ENCODE measurements around the gene NPY. TPM values are rescaled to one million over a fixed set of nuclear protein-coding genes. Genes with fewer than 3 reads are reported as not detected.
"Not testable (repeated sequence)": the region's sequence is repeated elsewhere in the genome, so short reads cannot be mapped to it uniquely, and the experiment has no call there.

The NPY gene
- polyA plus RNA-seq, 1 of the 3 experiments (the other 2 are of a cell fraction) = 2.6 TPM

GRCh38 chr7:24255139-24255538, 28.9 kb upstream of the NPY start:
- Histone ChIP-seq H3K4me3 (ENCODE audit: low read depth in 2 of 2, low read length in 1 of 2) (no peak overlapping the region), H4K20me1 (ENCODE audit: insufficient read depth) (no peaks in the 10 kb centered on the region), H3K9ac (no peak overlapping the region), H3K27ac (ENCODE audit: low read depth in 2 of 2, low read length in 1 of 2) (no peak overlapping the region), H3K79me2 (ENCODE audit: insufficient read depth) (no peaks in the 10 kb centered on the region), H3K4me1 (ENCODE audit: control insufficient read depth in 1 of 2, insufficient read depth in 2 of 2, low read depth in 1 of 2, low read length in 1 of 2) (no peaks in the 10 kb centered on the region), H3F3A (replicated peaks; ENCODE audit: insufficient read depth) (no peaks in the 10 kb centered on the region), H3K9me2 (no peaks in the 10 kb centered on the region), H3K4me2 (no peak overlapping the region), H3K36me3 (replicated peaks in 1 of 2; ENCODE audit: control insufficient read depth in 1 of 2, insufficient read depth in 2 of 2, low read length in 1 of 2) (no peaks in the 10 kb centered on the region), H2AFZ (ENCODE audit: low read depth) (no peak overlapping the region), H3K27me3 (ENCODE audit: insufficient read depth) (no peaks in the 10 kb centered on the region), H3K9me3 (no peaks in the 10 kb centered on the region)
- DNase-seq = no peak
- ChIA-PET CTCF (no interaction called here), POLR2A (no interaction called here)
- TF ChIP-seq RAD21 (IDR thresholded peaks at IDR 0.05; ENCODE audit: low read length) = no peak
- no peak for TF ChIP-seq TCF12 (IDR thresholded peaks at IDR 0.05)
- TF ChIP-seq SIN3A (IDR thresholded peaks at IDR 0.05; ENCODE audit: borderline replicate concordance, low read depth, low read length) = no peak
- TF ChIP-seq FOXM1 (IDR thresholded peaks at IDR 0.05; ENCODE audit: low read depth) = no peak
- no peak for TF ChIP-seq MXI1 (IDR thresholded peaks at IDR 0.05; ENCODE audit: low read depth, low read length)
- no peak for TF ChIP-seq NFIC (IDR thresholded peaks at IDR 0.05; ENCODE audit: borderline replicate concordance)
- no peak for TF ChIP-seq FOXJ3 (CRISPR knock-in tag; IDR thresholded peaks at IDR 0.05)
- TF ChIP-seq, protein P1, sequence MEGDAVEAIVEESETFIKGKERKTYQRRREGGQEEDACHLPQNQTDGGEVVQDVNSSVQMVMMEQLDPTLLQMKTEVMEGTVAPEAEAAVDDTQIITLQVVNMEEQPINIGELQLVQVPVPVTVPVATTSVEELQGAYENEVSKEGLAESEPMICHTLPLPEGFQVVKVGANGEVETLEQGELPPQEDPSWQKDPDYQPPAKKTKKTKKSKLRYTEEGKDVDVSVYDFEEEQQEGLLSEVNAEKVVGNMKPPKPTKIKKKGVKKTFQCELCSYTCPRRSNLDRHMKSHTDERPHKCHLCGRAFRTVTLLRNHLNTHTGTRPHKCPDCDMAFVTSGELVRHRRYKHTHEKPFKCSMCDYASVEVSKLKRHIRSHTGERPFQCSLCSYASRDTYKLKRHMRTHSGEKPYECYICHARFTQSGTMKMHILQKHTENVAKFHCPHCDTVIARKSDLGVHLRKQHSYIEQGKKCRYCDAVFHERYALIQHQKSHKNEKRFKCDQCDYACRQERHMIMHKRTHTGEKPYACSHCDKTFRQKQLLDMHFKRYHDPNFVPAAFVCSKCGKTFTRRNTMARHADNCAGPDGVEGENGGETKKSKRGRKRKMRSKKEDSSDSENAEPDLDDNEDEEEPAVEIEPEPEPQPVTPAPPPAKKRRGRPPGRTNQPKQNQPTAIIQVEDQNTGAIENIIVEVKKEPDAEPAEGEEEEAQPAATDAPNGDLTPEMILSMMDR (IDR thresholded peaks at IDR 0.05) = no peak
- TF ChIP-seq, protein P2, sequence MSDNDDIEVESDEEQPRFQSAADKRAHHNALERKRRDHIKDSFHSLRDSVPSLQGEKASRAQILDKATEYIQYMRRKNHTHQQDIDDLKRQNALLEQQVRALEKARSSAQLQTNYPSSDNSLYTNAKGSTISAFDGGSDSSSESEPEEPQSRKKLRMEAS (IDR thresholded peaks at IDR 0.05; ENCODE audit: low read depth) = no peak
- WGBS (ENCODE audit: low lambda C conversion rate) = 34% methylated on average over 6 of the region's 6 CpGs

DNA sequence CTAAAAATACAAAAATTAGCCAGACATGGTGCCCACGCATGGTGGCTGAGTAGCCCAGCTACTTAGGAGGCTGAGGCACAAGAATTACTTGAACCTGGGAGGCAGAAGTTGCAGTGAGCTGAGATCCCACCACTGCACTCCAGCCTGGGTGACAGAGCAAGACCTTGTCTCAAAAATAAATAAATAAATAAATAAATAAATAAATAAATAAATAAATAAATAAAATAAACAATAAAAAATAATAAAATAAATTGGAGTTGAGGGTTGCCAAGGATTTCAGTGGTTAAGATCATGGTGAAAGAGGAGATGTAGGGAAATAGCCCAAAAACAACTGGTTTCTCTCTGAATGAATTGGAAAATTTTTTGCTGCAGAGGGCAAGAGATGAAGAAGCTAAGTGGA, 25.7 kb upstream of the NPY start:
- 21% methylated on average over 1 of the region's 1 CpG for WGBS (ENCODE audit: low lambda C conversion rate)

DNA sequence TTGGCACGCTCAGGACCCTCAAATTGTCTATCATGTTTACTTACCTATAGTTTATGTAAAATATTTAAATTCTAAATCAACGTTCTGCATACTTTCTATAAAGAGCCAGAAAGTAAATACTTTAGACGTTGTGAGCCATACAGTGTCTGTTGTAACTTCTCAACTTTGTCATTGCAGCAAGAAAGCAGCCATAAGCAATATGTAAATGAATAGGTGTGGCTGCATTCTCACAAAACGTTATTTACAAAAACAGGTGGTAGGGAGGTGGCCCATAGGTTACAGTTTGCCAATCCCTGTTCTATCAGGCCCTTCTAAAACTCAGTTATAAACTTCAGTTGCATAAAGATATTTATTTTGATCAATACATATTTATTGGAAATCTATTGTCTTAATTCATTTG, 12.1 kb upstream of the NPY start:
- POLR2A ChIA-PET = no interaction called here
- DNase-seq = no peak
- TF ChIP-seq, protein P1 (IDR thresholded peaks at IDR 0.05) = no peak
- no peak for TF ChIP-seq ZBTB33 (IDR thresholded peaks at IDR 0.05; ENCODE audit: borderline replicate concordance, low read depth)
- no peak for TF ChIP-seq YY1 (IDR thresholded peaks at IDR 0.05; ENCODE audit: low read depth)
- no peak for TF ChIP-seq EZH2phosphoT487 (IDR thresholded peaks at IDR 0.05; ENCODE audit: borderline replicate concordance, low read depth)
- TF ChIP-seq RFX5 (IDR thresholded peaks at IDR 0.05; ENCODE audit: low read length) = no peak
- TF ChIP-seq CHD2 (IDR thresholded peaks at IDR 0.05; ENCODE audit: low read length, partially characterized antibody) = no peak
- TF ChIP-seq RAD21 (IDR thresholded peaks at IDR 0.05; ENCODE audit: low read length) = no peak
- no peak for TF ChIP-seq TEAD4 (IDR thresholded peaks at IDR 0.05; ENCODE audit: borderline replicate concordance, insufficient read depth)
- no peak for TF ChIP-seq GATA2 (CRISPR knock-in tag; IDR thresholded peaks at IDR 0.05)

More for the DNA sequence above, 25.7 kb upstream of the NPY start:
- POLR2A ChIA-PET; DNase-seq; H3K9me3 ChIP-seq; H3K79me2 ChIP-seq (ENCODE audit: insufficient read depth); H3K9me2 ChIP-seq; H3K9ac ChIP-seq; CTCF ChIA-PET; H2AFZ ChIP-seq (ENCODE audit: low read depth); H3K4me2 ChIP-seq; H3F3A ChIP-seq (replicated peaks; ENCODE audit: insufficient read depth); H3K27me3 ChIP-seq (ENCODE audit: insufficient read depth); H3K4me1 ChIP-seq (ENCODE audit: control insufficient read depth in 1 of 2, insufficient read depth in 2 of 2, low read depth in 1 of 2, low read length in 1 of 2); H3K4me3 ChIP-seq (ENCODE audit: low read depth in 2 of 2, low read length in 1 of 2); H4K20me1 ChIP-seq (ENCODE audit: insufficient read depth); H3K36me3 ChIP-seq (replicated peaks in 1 of 2; ENCODE audit: control insufficient read depth in 1 of 2, insufficient read depth in 2 of 2, low read length in 1 of 2); H3K27ac ChIP-seq (ENCODE audit: low read depth in 2 of 2, low read length in 1 of 2): not testable (repeated sequence)

More for the DNA sequence above, 12.1 kb upstream of the NPY start:
- Histone ChIP-seq H3K9me2 (no peaks in the 10 kb centered on the region), H2AFZ (ENCODE audit: low read depth) (no peak overlapping the region), H3K4me1 (ENCODE audit: control insufficient read depth in 1 of 2, insufficient read depth in 2 of 2, low read depth in 1 of 2, low read length in 1 of 2) (no peaks in the 10 kb centered on the region), H3K9ac (no peak overlapping the region), H3F3A (replicated peaks; ENCODE audit: insufficient read depth) (no peaks in the 10 kb centered on the region), H3K4me3 (ENCODE audit: low read depth in 2 of 2, low read length in 1 of 2) (no peak overlapping the region), H3K27me3 (ENCODE audit: insufficient read depth) (no peaks in the 10 kb centered on the region), H3K36me3 (replicated peaks in 1 of 2; ENCODE audit: control insufficient read depth in 1 of 2, insufficient read depth in 2 of 2, low read length in 1 of 2) (no peaks in the 10 kb centered on the region), H4K20me1 (ENCODE audit: insufficient read depth) (no peaks in the 10 kb centered on the region), H3K79me2 (ENCODE audit: insufficient read depth) (no peaks in the 10 kb centered on the region), H3K9me3 (no peaks in the 10 kb centered on the region), H3K27ac (ENCODE audit: low read depth in 2 of 2, low read length in 1 of 2) (no peak overlapping the region), H3K4me2 (no peak overlapping the region)
- 29% methylated on average over 4 of the region's 4 CpGs for WGBS (ENCODE audit: low lambda C conversion rate)
- CTCF ChIA-PET = no interaction called here
